ENCODE measurements around the gene CIDEA.

Gene CIDEA

DNA sequence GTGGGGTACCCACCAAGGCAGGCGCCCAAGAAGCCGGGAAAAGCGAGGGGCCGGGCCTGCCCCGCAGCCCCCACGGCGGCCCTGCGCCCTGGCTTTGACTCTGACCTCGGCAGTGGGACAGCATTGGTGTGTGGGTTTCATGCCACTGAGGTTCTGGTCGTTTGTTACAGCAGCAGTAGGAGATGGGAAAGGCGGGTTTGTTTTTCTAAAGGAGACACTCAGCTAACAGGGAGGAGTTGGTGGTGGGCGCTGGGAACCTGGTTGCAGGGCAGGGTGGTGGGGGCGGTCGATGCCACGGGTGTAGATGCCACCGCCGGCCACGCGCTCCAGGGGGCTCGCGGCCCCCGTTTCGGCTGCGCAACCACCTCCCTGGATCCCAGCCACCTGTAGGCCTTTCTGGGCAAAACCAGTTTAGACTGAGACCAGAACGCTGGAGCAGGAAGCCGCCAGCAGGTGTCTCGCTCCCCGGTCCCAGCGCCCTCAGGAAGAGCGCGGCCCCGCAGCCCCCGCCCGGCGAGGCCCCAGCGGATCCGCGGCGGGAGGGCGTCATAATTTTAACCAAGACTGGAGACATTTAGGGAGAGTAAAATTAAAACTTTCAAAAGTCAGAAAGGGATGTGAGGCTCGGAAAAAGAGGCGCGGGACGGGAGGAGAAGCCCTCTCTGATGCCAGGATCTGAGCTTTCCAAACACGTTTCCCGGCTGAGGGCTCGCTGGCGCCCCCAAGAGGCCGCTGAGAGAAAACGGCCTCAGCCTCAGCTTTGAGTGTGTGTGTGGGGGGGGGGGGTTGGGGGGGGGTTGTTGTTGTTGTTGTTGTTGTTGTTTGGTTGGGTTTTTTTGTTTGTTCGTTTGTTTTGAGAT, 17.4 kb downstream of the CIDEA start:
- DNase-seq (ENCODE audit: extremely low spot score), result peak; percentile 83
- POLR2A ChIA-PET, result no interaction called here
- TF ChIP-seq, protein P1, sequence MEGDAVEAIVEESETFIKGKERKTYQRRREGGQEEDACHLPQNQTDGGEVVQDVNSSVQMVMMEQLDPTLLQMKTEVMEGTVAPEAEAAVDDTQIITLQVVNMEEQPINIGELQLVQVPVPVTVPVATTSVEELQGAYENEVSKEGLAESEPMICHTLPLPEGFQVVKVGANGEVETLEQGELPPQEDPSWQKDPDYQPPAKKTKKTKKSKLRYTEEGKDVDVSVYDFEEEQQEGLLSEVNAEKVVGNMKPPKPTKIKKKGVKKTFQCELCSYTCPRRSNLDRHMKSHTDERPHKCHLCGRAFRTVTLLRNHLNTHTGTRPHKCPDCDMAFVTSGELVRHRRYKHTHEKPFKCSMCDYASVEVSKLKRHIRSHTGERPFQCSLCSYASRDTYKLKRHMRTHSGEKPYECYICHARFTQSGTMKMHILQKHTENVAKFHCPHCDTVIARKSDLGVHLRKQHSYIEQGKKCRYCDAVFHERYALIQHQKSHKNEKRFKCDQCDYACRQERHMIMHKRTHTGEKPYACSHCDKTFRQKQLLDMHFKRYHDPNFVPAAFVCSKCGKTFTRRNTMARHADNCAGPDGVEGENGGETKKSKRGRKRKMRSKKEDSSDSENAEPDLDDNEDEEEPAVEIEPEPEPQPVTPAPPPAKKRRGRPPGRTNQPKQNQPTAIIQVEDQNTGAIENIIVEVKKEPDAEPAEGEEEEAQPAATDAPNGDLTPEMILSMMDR (IDR thresholded peaks at IDR 0.05; ENCODE audit: control extremely low read depth, extremely low read depth, low read depth, missing control alignments), result peak; percentile 69
- CTCF ChIA-PET, result interaction anchor here (0.6 to 3.0 kb wide), 21 partner anchors 9 to 617 kb away, joined by 3 to 35 read pairs (median 4); no protein-coding TSS in a partner anchor

DNA sequence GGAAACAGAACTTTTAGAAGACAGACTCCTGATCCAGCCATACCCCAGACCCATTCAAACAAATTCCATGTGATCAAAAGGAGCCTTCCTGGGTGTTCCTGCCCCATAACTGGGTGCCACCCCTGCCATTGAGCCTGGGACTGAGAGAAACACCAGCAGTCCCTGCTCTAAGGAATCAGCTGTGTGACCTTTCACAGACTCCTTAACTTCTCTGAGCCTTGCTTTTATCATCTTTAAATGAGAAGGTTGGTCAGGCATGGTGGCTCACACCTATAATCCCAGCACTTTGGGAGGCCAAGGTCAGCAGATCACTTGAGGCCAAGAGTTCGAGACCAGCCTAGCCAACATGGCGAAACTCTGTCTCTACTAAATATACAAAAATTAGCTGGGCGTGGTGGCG, 20.6 kb downstream of the CIDEA start:
- ChIA-PET POLR2A (no interaction called here), CTCF (interaction anchor here (0.8 to 1.4 kb wide), 3 partner anchors 9 to 53 kb away, joined by 3 to 4 read pairs (median 4); no protein-coding TSS in a partner anchor)
- TF ChIP-seq, protein P1 (IDR thresholded peaks at IDR 0.05; ENCODE audit: control extremely low read depth, extremely low read depth, low read depth, missing control alignments), result no peak
- DNase-seq (ENCODE audit: extremely low spot score), result no peak

DNA sequence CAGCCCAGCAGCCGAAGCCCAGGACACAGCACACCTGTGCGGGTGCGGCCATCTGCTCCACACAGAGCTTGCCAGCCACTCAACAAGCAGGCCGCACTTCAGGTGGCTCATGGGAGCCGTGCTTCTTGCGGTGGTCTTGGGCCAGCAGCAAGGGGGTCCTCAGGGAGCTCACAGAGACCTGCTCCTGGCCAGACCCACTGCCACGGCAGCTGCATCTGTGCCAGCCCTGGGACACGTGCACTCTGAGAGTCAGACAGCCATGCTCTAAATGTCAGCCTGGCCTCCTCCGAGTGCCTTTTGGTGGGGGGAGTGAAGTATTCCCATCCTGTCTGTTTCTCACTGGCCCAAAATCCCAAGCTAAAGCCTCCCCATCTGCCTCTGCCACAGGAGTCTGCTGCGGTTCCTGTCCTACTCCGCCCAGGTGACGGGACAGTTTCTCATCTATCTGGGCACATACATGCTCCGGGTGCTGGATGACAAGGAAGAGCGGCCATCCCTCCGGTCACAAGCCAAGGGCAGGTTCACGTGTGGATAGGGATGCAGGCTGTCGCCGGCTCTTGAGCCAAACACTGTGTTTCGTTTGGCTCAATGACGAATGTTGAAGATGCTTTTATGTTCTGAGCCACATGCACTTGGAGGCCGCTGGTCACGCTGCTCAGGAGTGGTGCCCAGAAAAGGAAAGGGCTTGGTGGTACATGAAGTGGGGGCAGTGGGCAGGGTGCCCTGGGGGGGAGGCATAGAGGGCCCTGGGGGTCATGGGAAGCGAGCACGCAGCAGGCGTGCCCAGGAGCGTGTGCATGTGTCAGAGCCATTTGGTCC, 22.8 kb downstream of the CIDEA start:
- TF ChIP-seq, protein P1 (IDR thresholded peaks at IDR 0.05; ENCODE audit: control extremely low read depth, extremely low read depth, low read depth, missing control alignments), result no peak
- DNase-seq (ENCODE audit: extremely low spot score), result no peak
- ChIA-PET CTCF (no interaction called here), POLR2A (no interaction called here)

DNA sequence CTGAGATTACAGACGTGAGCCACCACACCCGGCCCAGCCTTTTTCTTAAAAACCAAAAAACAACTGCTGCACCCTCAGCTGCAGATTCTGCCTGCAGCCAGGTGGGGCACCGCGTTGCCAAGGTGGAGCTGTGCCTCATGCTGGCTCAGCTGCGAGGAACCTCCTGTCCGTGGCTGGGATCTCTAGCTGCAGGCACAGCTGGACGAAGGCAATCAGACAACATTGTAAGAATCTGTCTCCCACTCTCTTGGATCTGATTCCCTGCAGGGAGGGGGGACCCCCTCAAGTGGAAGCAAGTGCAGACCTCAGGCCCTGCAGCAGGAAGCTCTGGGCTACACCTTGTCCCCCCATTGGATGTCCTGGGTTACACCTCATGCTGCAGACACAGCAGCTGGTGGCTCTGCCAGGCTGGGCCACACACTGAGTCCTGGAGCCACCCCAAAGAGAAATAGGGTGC, 24.1 kb downstream of the CIDEA start:
- ChIA-PET CTCF (no interaction called here), POLR2A (no interaction called here)
- no peak for DNase-seq (ENCODE audit: extremely low spot score)
- TF ChIP-seq, protein P1 (IDR thresholded peaks at IDR 0.05; ENCODE audit: control extremely low read depth, extremely low read depth, low read depth, missing control alignments), result peak; percentile 30

DNA sequence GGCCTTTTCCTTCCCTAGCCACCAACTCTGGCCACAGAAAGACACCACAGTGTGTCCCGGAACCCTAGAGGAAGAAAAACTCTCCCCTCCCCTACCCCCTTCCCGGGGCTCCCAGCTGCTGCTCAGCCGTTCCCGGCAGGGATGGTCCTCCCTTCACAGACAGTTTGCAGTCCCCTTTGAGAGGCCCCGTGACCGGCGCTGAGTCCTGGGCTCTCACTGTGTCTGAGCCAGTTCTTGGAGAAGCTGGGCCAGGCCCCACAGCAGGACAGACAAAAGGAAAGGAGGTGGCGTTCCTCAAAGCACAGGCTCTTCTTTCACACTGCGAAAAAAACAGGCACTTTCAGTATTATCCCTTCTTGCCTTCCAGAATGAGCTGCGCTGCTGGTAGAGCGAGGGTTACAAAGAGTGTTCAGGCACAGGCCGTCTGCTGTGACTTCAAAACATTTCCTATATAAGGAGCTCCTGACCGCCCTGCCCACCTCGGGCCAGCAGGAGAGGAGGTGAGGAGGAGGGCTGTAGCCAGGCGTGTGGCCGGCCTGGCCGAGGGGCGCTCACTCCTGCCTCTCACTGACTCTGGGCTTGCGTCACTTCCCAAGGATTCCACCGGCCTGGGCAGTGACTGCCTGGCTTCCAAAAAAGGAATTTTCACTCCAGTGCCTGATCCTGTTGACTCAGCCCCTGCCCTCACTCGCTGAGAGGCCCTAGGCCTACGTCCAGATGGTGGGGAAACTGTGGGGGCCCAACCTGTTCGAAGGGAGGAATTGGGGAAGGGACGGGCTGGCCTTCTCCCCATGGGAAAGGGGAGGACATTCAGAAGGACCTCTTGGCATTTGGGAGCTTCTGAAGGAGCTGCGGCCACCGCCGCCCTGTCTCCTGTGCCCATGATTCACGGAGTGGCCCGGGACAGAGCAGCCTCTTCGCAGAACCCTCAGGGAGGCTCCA, 24.9 kb downstream of the CIDEA start:
- DNase-seq (ENCODE audit: extremely low spot score), result no peak
- POLR2A ChIA-PET, result no interaction called here
- CTCF ChIA-PET, result interaction anchor here (0.8 to 1.4 kb wide), 3 partner anchors 16 to 172 kb away, joined by 3 read pairs; no protein-coding TSS in a partner anchor
- TF ChIP-seq, protein P1 (IDR thresholded peaks at IDR 0.05; ENCODE audit: control extremely low read depth, extremely low read depth, low read depth, missing control alignments), result no peak

All from GM10248 (cell line).